Endothelial cell of umbilical vein (primary cell): ENCODE results near the gene UBP1. TPM values are rescaled to one million over a fixed set of nuclear protein-coding genes. Genes with fewer than 3 reads are reported as not detected.

Experiments
- BruUV-seq: library from RNA; stranded (reverse); fragments of 400-500 nt; replicated peaks from 2 replicates; lab custom pipeline; 2021; lab: Mats Ljungman, UMichigan
- CTCF ChIA-PET: fragments of 300-600, 350-600 bp; sonication (Branson Sonifier 250); formaldehyde crosslinking; loops from one replicate; lab custom pipeline; 2021; ENCODE audit warnings: antibody characterized with exemption, inconsistent platforms; lab: Charles Lee
- POLR2A ChIA-PET: fragments of 300-600, 350-600 bp; sonication (Branson Sonifier 250); formaldehyde crosslinking; loops from one replicate; lab custom pipeline; 2021; ENCODE audit warnings: antibody characterized with exemption, inconsistent platforms; lab: Charles Lee
- DNase-seq: peaks from one replicate; pipeline ENCODE4 v3.0.0-alpha.2; 2011; ENCODE audit warnings: low read depth, low spot score
- FAIRE-seq: peaks from 2 replicates; lab custom pipeline; 2011; peaks lifted over from hg19 to GRCh38; lab: Jason Lieb, UNC
- H2AFZ ChIP-seq: 2 replicates; pipeline ENCODE4 v1.6.0; 2012; ENCODE audit warnings: low read depth, low read length, control low read depth, inconsistent platforms
- H3K27ac ChIP-seq: 2 replicates; pipeline ENCODE4 v1.5.1; 2011; ENCODE audit warnings: low read depth, mild to moderate bottlenecking, control low read depth, low read length, moderate library complexity; ENCODE audit not compliant: insufficient read depth
- H3K27me3 ChIP-seq, 2 experiments: 2 replicates each; pipeline versions ENCODE4 v1.6.0 to v1.6.1; 2011; ENCODE audit warnings: low read length in 2 of 2, mixed read lengths in 1 of 2; ENCODE audit not compliant: control insufficient read depth in 2 of 2, insufficient read depth in 2 of 2
- H3K36me3 ChIP-seq, 2 experiments: 2 replicates in 1 of 2; 3 replicates in 1 of 2; pipeline ENCODE4 v1.5.1; 2011; ENCODE audit warnings: low read length in 2 of 2, mild to moderate bottlenecking in 1 of 2, moderate library complexity in 1 of 2; ENCODE audit not compliant: control insufficient read depth in 2 of 2, insufficient read depth in 2 of 2; ENCODE audit errors: extremely low read depth in 1 of 2
- H3K4me1 ChIP-seq: 3 replicates; pipeline ENCODE4 v1.5.1; 2011; ENCODE audit warnings: mild to moderate bottlenecking, low read length; ENCODE audit not compliant: control insufficient read depth, insufficient read depth; ENCODE audit errors: extremely low read depth
- H3K4me2 ChIP-seq: 2 replicates; pipeline ENCODE4 v1.6.1; 2011; ENCODE audit warnings: low read length, control low read depth, mixed read lengths; ENCODE audit not compliant: insufficient read depth
- H3K4me3 ChIP-seq, 3 experiments: fragments of 200-600 bp in 1 of 3; sonication (generic), shearing (Covaris generic) in 1 of 3; replicated peaks in 1 of 3; 2 replicates each; pipeline ENCODE4 v1.5.1; 2011 to 2016; ENCODE audit warnings: control low read depth in 3 of 3, low read length in 3 of 3, mild to moderate bottlenecking in 2 of 3, inconsistent platforms in 1 of 3, low read depth in 1 of 3, moderate library complexity in 1 of 3; ENCODE audit not compliant: insufficient read depth in 1 of 3
- H3K79me2 ChIP-seq: 2 replicates; pipeline ENCODE4 v1.6.0; 2012; ENCODE audit warnings: low read length, inconsistent platforms; ENCODE audit not compliant: control insufficient read depth, insufficient read depth
- H3K9ac ChIP-seq: replicated peaks from 2 replicates; pipeline ENCODE3; 2011; ENCODE audit warnings: low read length, control low read depth; ENCODE audit not compliant: insufficient read depth; ENCODE audit errors: extremely low read depth
- H3K9me1 ChIP-seq: replicated peaks from 3 replicates; pipeline ENCODE4 v1.6.0; 2011; ENCODE audit warnings: mild to moderate bottlenecking, low read length; ENCODE audit not compliant: control insufficient read depth, insufficient read depth; ENCODE audit errors: extremely low read depth
- H3K9me3 ChIP-seq: replicated peaks from 2 replicates; pipeline ENCODE4 v1.5.1; 2012; ENCODE audit warnings: low read length, inconsistent platforms; ENCODE audit not compliant: control insufficient read depth, insufficient read depth
- H4K20me1 ChIP-seq: replicated peaks from 2 replicates; pipeline ENCODE3; 2011; ENCODE audit warnings: mild to moderate bottlenecking, low read length; ENCODE audit not compliant: control insufficient read depth, insufficient read depth; ENCODE audit errors: extremely low read depth
- CTCF ChIP-seq, 2 donors: IDR thresholded peaks; 1 replicate in 1 of 2; 2 replicates in 1 of 2; pipeline ENCODE4 v1.5.1; 2011; ENCODE audit warnings: low read length in 2 of 2, mild to moderate bottlenecking in 2 of 2, moderate library complexity in 2 of 2, control low read depth in 1 of 2, inconsistent platforms in 1 of 2, low read depth in 1 of 2; ENCODE audit not compliant: insufficient read depth in 1 of 2; ENCODE audit errors: extremely low read depth in 1 of 2
- EZH2 ChIP-seq: IDR thresholded peaks from 2 replicates; pipeline ENCODE4 v1.6.1; 2012; ENCODE audit warnings: borderline replicate concordance, low read depth, mild to moderate bottlenecking, moderate library complexity, low read length, inconsistent platforms; ENCODE audit not compliant: severe bottlenecking
- FOS ChIP-seq: IDR thresholded peaks from 2 replicates; pipeline ENCODE4 v1.6.1; 2011; ENCODE audit warnings: mild to moderate bottlenecking, low read length, moderate library complexity, borderline replicate concordance; ENCODE audit not compliant: insufficient read depth
- GATA2 ChIP-seq: IDR thresholded peaks from 2 replicates; pipeline ENCODE4 v1.7.0; 2011; ENCODE audit warnings: low read depth, mild to moderate bottlenecking, moderate library complexity, mixed read lengths, low read length; ENCODE audit not compliant: insufficient read length, insufficient read depth
- JUN ChIP-seq: IDR thresholded peaks from 2 replicates; pipeline ENCODE4 v1.6.1; 2011; ENCODE audit warnings: borderline replicate concordance, low read depth; ENCODE audit not compliant: insufficient read length, insufficient read depth
- MAX ChIP-seq: IDR thresholded peaks from 2 replicates; pipeline ENCODE4 v1.6.1; 2011; ENCODE audit not compliant: insufficient read depth, insufficient read length
- MYC ChIP-seq: IDR thresholded peaks from one replicate; pipeline ENCODE4 v1.6.1; 2011; ENCODE audit warnings: mild to moderate bottlenecking, low read depth, low read length
- POLR2A ChIP-seq: IDR thresholded peaks from 2 replicates; pipeline ENCODE4 v1.6.1; 2012; ENCODE audit warnings: low read depth, mild to moderate bottlenecking, control low read depth, low read length
- POLR2AphosphoS5 ChIP-seq: IDR thresholded peaks from 2 replicates; pipeline ENCODE4 v1.6.1; 2012; ENCODE audit warnings: low read depth, mild to moderate bottlenecking, control low read depth, low read length, moderate library complexity; ENCODE audit not compliant: insufficient read depth
- dilution Hi-C: fragments of 300-500 bp; cut with MboI; formaldehyde crosslinking; loops from one replicate; pipeline ENCODE4 v1.15.0; 2019; ENCODE audit warnings: low sequenced_read_pairs; ENCODE audit not compliant: extremely low pct_ligation_motif_present
- intact Hi-C: fragments of 100-400 bp; cut with micrococcal nuclease; formaldehyde crosslinking; loops from one replicate; pipeline ENCODE4 v1.10.0; 2022
- polyA plus RNA-seq, 4 experiments: library from polyadenylated mRNA; depleted of rRNA in 3 of 4; stranded (reverse) in 3 of 4; unstranded in 1 of 4; fragments of >200 nt; gene quantifications; 2 replicates each; pipeline versions ENCODE4 v1.2.1 to v1.2.3, GENCODE V29; 2011 to 2012; ENCODE audit warnings: missing spikeins in 1 of 4
- total RNA-seq: library from RNA; stranded (reverse); gene quantifications from 2 replicates; pipeline ENCODE4 v1.2.3, GENCODE V29; 2021

Gene UBP1
- total and polyA plus RNA-seq, 2 donors (not counting 3 experiments of a cell fraction or from before 2014, with no cell fraction given) = 60.2 to 90.5 TPM

- dilution Hi-C loops = no loop called here
- DNase-seq = no peak
- Histone ChIP-seq H3K9ac (no peak overlapping the region), H3K27me3 (no peaks in the 10 kb centered on the region), H3K9me3 (no peaks in the 10 kb centered on the region), H3K4me2 (no peak overlapping the region), H3K4me3 (no peak overlapping the region), H2AFZ (no peak overlapping the region), H3K79me2 (no peaks in the 10 kb centered on the region), H3K27ac (no peak overlapping the region), H4K20me1 (no peaks in the 10 kb centered on the region), H3K9me1 (no peaks in the 10 kb centered on the region), H3K36me3 (no peaks in the 10 kb centered on the region), H3K4me1 (no peaks in the 10 kb centered on the region)
- CTCF ChIA-PET = no interaction called here
- BruUV-seq = no TSS peak
- TF ChIP-seq JUN (no peak), CTCF (IDR thresholded peaks at IDR 0.05; ENCODE audit: extremely low read depth in 1 of 2, insufficient read depth in 1 of 2, low read depth in 1 of 2, low read length in 2 of 2) (no peak), FOS (no peak), MAX (no peak), MYC (no peak), POLR2AphosphoS5 (no peak), EZH2 (no peak), GATA2 (no peak), POLR2A (no peak)
- POLR2A ChIA-PET = no interaction called here
- no peak for FAIRE-seq
- intact Hi-C loops = no loop called here
Measured at GRCh38 chr3:33458446-33458845, 18.2 kb upstream of the UBP1 start.
